HL-60 (cell line): ENCODE measurements around the gene CHTF8.
"Not testable (repeated sequence)": the region's sequence is repeated elsewhere in the genome, so short reads cannot be mapped to it uniquely, and the experiment has no call there.

Experiments
- DNase-seq, 2 experiments: peaks; one replicate each; pipeline ENCODE4 v3.0.0-alpha.2; 2010 to 2020; ENCODE audit warnings: low read depth in 1 of 2, low spot score in 1 of 2
- H3K27ac ChIP-seq: fragments of 250-450 bp; sonication (Bioruptor Pico); replicated peaks from 2 replicates; pipeline ENCODE4 v1.5.1; 2020; ENCODE audit warnings: mild to moderate bottlenecking, moderate library complexity
- H3K27me3 ChIP-seq: fragments of 250-450 bp; sonication (Bioruptor Pico); 2 replicates; pipeline ENCODE4 v1.5.1; 2021; ENCODE audit warnings: mild to moderate bottlenecking, moderate library complexity; ENCODE audit not compliant: insufficient read depth, poor library complexity, severe bottlenecking
- H3K4me3 ChIP-seq: replicated peaks from 2 replicates; pipeline ENCODE4 v1.5.1; 2011; ENCODE audit warnings: mild to moderate bottlenecking, control low read depth, low read length; ENCODE audit not compliant: insufficient read depth
- CTCF ChIP-seq: IDR thresholded peaks from one replicate; pipeline ENCODE4 v1.5.1; 2011; ENCODE audit warnings: low read length, control low read depth, inconsistent platforms; ENCODE audit not compliant: insufficient read depth
- GABPA ChIP-seq: IDR thresholded peaks from 2 replicates; pipeline ENCODE4 v1.6.1; 2012; ENCODE audit warnings: low read depth
- POLR2AphosphoS5 ChIP-seq: IDR thresholded peaks from 2 replicates; pipeline ENCODE4 v1.6.1; 2012; ENCODE audit warnings: low read depth
- SPI1 ChIP-seq: IDR thresholded peaks from 2 replicates; pipeline ENCODE4 v1.6.1; 2012; ENCODE audit warnings: low read depth, mild to moderate bottlenecking, borderline replicate concordance
- TF ChIP-seq, protein P1 (sequence below): IDR thresholded peaks from 2 replicates; pipeline ENCODE4 v1.6.1; 2012; ENCODE audit warnings: low read depth; ENCODE audit not compliant: insufficient replicate concordance

CHTF8 gene

DNA sequence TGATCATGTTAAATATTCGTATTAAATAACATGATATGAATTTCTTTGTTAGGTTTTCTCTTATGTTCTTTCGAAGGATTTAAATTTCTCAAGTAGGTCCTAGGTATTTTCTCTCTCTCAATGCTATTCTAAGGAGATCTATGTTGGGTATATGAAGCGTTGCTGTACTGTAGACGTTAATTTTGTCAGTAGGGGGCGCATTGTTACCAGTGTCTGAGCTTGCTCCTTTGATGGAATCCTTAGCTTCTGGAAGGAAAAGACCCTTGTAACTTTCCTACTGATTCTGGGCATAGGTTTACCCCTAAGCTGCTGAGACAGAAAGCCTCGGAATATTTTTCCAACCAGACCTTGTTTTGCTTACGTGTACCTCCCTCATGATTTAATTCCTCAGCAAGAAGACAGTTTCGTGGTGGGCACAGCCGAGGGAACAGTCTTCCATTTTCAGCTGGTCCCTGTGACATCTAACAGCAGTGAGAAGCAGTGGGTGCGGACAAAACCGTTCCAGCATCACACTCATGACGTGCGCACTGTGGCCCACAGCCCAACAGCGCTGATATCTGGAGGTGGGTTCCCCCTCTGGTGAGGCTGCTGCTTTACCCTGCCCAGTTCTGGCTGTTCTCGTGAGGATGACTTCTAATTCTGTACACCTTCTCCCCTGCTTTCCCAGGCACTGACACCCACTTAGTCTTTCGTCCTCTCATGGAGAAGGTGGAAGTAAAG is 17.9 kb upstream of the CHTF8 start:
- TF ChIP-seq CTCF = peak; percentile 53
- TF ChIP-seq, protein P1, sequence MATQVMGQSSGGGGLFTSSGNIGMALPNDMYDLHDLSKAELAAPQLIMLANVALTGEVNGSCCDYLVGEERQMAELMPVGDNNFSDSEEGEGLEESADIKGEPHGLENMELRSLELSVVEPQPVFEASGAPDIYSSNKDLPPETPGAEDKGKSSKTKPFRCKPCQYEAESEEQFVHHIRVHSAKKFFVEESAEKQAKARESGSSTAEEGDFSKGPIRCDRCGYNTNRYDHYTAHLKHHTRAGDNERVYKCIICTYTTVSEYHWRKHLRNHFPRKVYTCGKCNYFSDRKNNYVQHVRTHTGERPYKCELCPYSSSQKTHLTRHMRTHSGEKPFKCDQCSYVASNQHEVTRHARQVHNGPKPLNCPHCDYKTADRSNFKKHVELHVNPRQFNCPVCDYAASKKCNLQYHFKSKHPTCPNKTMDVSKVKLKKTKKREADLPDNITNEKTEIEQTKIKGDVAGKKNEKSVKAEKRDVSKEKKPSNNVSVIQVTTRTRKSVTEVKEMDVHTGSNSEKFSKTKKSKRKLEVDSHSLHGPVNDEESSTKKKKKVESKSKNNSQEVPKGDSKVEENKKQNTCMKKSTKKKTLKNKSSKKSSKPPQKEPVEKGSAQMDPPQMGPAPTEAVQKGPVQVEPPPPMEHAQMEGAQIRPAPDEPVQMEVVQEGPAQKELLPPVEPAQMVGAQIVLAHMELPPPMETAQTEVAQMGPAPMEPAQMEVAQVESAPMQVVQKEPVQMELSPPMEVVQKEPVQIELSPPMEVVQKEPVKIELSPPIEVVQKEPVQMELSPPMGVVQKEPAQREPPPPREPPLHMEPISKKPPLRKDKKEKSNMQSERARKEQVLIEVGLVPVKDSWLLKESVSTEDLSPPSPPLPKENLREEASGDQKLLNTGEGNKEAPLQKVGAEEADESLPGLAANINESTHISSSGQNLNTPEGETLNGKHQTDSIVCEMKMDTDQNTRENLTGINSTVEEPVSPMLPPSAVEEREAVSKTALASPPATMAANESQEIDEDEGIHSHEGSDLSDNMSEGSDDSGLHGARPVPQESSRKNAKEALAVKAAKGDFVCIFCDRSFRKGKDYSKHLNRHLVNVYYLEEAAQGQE = no peak
- TF ChIP-seq GABPA = no peak
- TF ChIP-seq SPI1 = no peak
- no peak overlapping the region for H3K4me3 ChIP-seq
- no peaks in the 10 kb centered on the region for H3K27me3 ChIP-seq
- DNase-seq = peak; percentile 41 to 64
- H3K27ac ChIP-seq = no peak overlapping the region

- not testable (repeated sequence) for H3K27ac ChIP-seq, H3K27me3 ChIP-seq, H3K4me3 ChIP-seq, DNase-seq
These were observed 17.2 kb upstream of the CHTF8 start for GRCh38 chr16:69149621-69150020.

DNA sequence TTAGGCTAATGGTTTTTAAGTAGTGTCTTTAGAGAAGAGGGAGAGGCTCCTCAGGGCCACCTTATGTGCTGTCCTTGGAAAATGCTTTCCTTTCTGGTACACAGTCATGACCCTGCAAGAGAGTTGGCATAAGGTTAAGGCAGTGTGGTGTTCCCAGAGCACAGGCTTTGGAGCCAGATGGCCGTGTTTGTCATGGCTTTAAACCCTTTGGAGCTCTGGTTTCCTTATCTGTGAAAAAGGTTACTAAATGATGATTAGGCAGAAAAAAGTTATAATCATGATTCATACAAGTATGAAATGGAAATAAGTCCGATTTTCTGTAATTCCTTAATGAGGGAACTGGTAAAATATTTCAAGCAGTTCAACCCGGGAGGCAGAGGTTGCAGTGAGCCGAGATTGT is 13.3 kb upstream of the CHTF8 start:
- DNase-seq = no peak
- no peak for TF ChIP-seq SPI1
- TF ChIP-seq, protein P1 = no peak
- TF ChIP-seq GABPA = no peak
- no peak for TF ChIP-seq CTCF
- no peaks in the 10 kb centered on the region for H3K27me3 ChIP-seq
- no peak overlapping the region for H3K4me3 ChIP-seq
- no peak overlapping the region for H3K27ac ChIP-seq

GRCh38 chr16:69143116-69143515 is 10.7 kb upstream of the CHTF8 start:
- no peak for DNase-seq
- H3K27me3 ChIP-seq = no peaks in the 10 kb centered on the region
- TF ChIP-seq SPI1 (no peak), POLR2AphosphoS5 (no peak), GABPA (no peak), CTCF (no peak)
- TF ChIP-seq, protein P1 = no peak

More at GRCh38 chr16:69143116-69143515, 10.7 kb upstream of the CHTF8 start:
- Histone ChIP-seq H3K27ac (no peak overlapping the region), H3K4me3 (no peak overlapping the region)
